ENCODE results near the gene CD40.

- TF ChIP-seq POLR2A (IDR thresholded peaks at IDR 0.05; ENCODE audit: low read length), result no peak
- no peak for TF ChIP-seq GATA1 (IDR thresholded peaks at IDR 0.05; ENCODE audit: low read depth, low read length)
These were observed 39.5 kb downstream of the CD40 start for GRCh38 chr20:46157625-46158024.
